ENCODE data around the gene MGAT4C.

GRCh38 chr12:86260183-86260582 is 4.0 kb upstream of the MGAT4C start:
- TF ChIP-seq CTCF (IDR thresholded peaks at IDR 0.05; ENCODE audit: insufficient read depth, low read depth, low read length) (no peak), EZH2 (IDR thresholded peaks at IDR 0.05; ENCODE audit: insufficient read depth, low read length) (no peak)

All from astrocyte (in vitro differentiated cells and primary cell).